ENCODE results near the gene B3GALNT2.
"Not testable (repeated sequence)": the region's sequence is repeated elsewhere in the genome, so short reads cannot be mapped to it uniquely, and the experiment has no call there.

Gene B3GALNT2

GRCh38 chr1:235503403-235504121 lies 690 bp downstream of the B3GALNT2 start:
- DNase-seq (ENCODE audit: low read depth in 2 of 2), result peak in 1 of 2 donors; percentile 17

GRCh38 chr1:235502601-235503402 lies 1.4 kb downstream of the B3GALNT2 start:
- DNase-seq (ENCODE audit: low read depth in 2 of 2), result no peak

DNA sequence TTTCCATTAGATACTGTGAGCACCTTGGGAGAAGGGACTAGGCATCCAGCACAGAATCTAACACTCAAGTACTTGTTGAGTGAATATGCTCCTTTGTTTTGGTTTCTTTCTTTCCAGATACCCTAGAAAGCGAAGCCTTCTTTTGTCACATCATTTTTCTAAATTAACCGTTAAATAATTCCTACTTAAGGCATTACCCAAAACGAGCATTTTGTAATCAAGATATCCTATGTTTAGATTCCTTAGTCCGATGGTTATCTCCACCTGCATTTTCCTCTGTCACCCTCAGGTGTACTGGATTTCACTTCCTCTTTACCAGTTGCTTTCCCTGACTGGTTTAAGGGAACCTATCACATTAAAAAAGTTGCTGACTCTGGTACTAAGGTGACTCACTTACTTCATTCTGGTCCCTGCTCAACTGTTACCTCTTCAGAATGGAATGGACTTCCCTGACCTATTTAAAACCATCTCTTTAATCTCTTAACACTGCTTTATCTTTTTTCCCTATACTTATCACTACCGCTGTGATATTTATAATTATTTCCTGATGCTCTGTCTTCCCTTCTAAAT lies 3.2 kb downstream of the B3GALNT2 start:
- no peak for DNase-seq (ENCODE audit: low read depth in 2 of 2)

DNA sequence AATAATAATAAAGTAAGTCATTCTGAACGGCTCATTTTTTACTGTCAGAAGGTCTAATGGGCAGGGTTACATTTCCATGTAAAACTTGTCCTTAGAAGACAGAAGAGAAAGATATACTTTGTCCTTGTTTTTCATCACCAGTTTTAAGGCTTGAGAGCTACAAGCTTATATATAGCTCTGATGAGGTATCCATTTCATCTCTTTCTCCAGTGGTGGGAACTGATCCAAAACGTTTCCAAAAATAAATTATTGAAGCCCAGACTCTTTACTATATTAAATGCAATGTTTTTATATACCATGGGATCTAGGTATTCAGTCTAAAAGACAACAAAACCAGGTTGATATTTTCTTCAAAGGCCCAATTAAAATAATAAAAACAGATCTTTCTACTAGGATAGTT lies 8.7 kb downstream of the B3GALNT2 start:
- no peak for DNase-seq (ENCODE audit: low read depth in 2 of 2)

- DNase-seq (ENCODE audit: low read depth in 2 of 2), result no peak
These were observed 9.2 kb downstream of the B3GALNT2 start for GRCh38 chr1:235495030-235495429.

GRCh38 chr1:235494531-235494930 lies 9.7 kb downstream of the B3GALNT2 start:
- no peak for DNase-seq (ENCODE audit: low read depth in 2 of 2)

GRCh38 chr1:235491644-235492043 lies 12.6 kb downstream of the B3GALNT2 start:
- no peak for DNase-seq (ENCODE audit: low read depth in 2 of 2)

DNA sequence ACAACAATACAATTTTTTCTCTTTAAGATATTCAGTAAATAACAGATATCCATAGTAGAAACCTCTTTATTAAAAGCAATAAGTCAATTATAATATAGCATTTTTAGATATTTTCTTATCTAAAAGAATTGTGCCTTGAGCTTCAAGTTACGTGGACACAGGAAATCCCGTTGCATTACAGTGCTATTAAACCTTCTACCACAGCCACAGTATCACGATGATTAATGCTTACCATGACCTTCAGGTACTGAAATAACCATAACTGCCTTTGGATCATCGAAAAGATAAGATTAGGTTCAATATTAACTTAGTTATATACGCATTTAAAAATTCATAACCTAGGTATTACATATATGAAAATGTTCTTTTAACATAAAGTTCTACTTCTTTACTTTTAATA lies 17.9 kb downstream of the B3GALNT2 start:
- no peak for DNase-seq (ENCODE audit: low read depth in 2 of 2)

DNA sequence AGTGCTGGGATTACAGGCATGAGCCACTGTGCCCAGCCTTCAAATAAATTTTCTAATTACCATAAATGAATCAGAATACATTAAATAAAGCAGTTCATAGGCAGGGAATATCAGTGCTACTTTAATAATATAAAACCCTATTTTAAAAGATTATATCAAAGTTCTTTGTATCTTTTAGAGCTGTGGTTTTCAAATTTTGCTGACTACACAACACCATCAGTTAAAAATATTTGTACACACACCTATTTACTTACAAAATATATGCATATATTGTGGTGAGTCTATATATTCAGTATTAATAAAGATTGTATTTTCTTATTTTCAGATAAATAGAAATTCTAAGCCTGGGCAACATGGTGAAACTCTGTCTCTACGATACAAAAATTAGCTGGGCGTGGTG lies 18.7 kb downstream of the B3GALNT2 start:
- no peak for DNase-seq (ENCODE audit: low read depth in 2 of 2)

- no peak for DNase-seq (ENCODE audit: low read depth in 2 of 2)
These were observed 21.2 kb downstream of the B3GALNT2 start for GRCh38 chr1:235483090-235483489.

DNA sequence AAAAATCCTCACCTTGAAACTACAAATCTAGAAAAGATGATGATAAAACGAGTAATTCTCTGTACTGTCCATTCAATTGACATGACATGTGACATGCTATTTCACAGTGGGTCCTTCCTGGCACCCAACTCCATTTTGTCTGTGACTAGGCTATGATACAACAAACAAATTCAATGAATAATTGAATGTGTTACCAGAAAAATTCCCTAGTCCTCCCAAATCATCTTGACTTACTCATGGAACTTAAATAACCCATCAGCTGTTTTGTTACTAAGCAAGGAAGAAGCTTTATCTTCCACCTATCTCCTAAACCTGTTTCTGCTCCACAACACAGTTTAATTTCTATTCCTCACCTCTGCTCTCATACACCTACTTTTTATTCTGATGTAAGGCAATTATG lies 30.4 kb downstream of the B3GALNT2 start:
- no peak for DNase-seq (ENCODE audit: low read depth in 2 of 2)

- DNase-seq (ENCODE audit: low read depth in 2 of 2), result no peak
These were observed 33.4 kb downstream of the B3GALNT2 start for GRCh38 chr1:235470741-235471439.

DNA sequence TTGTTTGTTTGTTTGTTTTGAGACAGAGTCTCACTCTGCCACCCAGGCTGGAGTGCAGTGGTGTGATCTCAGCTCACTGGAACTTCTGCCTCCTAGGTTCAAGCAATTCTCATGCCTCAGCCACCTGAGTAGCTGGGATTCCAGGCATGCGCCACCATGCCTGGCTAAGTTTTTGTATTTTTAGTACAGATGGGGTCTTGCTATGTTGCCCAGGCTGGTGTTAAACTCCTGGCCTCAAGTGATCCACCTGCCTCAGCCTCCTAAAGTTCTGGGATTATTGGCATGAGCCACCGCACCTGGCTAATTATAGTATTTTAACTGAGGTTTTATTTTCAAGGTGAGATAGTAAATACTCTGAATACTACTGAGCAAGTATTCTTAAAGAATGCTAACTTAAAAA lies 34.4 kb downstream of the B3GALNT2 start:
- not testable (repeated sequence) for DNase-seq (ENCODE audit: low read depth in 2 of 2)

DNA sequence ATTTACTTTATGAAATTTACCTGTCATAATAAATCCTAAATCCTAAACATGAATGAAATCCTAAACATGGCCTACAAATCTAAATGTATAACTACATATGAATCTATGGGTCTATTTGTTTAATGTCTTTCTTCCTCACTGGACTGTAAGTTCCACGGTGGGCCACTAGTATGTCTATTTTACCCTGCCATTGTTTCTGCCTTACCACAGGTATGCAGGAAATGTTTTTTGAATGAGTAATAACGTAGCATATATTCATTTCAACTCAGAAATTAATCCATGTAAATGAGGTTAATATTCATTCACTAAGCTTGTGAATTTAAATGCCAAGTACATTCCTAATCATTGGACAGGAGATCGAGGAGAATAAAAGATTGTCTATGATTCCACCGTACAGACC lies 35.3 kb downstream of the B3GALNT2 start:
- no peak for DNase-seq (ENCODE audit: low read depth in 2 of 2)

DNA sequence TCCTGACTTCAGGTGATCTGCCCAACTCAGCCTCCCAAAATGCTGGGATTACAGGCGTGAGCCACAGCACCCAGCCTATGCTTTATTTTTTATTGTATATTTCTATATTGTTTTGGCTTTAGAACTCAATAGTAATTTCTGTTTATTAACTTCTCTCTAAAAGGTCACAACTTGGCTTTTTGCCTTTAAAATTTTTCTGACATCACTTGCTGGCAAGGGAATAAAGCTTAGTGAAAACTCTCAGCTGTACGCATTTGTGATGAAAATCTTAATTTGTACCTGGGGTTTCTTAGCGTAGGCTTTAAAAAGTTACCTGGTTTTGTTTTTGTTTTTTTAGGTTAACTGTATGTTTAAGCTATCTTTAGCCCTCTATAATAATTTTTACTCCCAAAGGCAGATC lies 36.2 kb downstream of the B3GALNT2 start:
- no peak for DNase-seq (ENCODE audit: low read depth in 2 of 2)

DNA sequence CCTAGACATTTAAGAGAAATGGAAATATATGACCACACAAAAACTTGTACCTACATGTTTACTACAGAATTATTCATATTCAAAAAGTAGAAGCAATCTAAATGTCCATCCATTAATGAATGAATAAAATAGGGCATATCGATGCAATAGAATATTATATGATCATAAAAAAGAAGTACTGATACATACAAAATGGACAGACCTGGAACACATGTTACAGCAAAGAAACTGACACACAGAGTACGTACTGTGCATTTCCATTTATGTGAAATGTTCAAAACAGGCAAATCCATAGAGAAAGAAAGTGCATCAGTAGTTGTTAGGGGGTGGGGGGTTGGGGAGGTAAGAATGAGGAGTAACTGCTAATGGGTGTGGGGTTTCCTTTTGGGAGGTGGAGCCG lies 39.2 kb downstream of the B3GALNT2 start:
- no peak for DNase-seq (ENCODE audit: low read depth in 2 of 2)

DNA sequence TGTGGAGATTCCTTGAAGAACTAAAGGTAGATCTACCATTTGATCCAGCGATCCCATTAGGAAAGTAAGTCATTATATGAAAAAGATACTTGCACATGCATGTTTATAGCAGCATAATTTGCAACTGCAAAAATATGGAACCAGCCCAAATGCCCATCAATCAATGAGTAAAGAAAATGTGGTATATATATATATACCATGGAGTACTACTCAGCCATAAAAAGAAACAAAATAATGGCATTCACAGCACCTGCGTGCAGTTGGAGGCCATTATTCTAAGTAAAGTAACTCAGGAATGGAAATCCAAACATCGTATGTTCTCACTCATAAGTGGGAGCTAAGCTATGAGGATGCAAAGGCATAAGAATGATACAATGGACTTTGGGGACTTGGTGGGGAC lies 41.4 kb downstream of the B3GALNT2 start:
- not testable (repeated sequence) for DNase-seq (ENCODE audit: low read depth in 2 of 2)

GRCh38 chr1:235461954-235462353 lies 42.3 kb downstream of the B3GALNT2 start:
- DNase-seq (ENCODE audit: low read depth in 2 of 2), result no peak

- no peak for DNase-seq (ENCODE audit: low read depth in 2 of 2)
These were observed 43.5 kb downstream of the B3GALNT2 start for GRCh38 chr1:235460770-235461169.

- DNase-seq (ENCODE audit: low read depth in 2 of 2), result not testable (repeated sequence)
These were observed 46.4 kb downstream of the B3GALNT2 start for GRCh38 chr1:235457856-235458255.

GRCh38 chr1:235455823-235456222 lies 48.4 kb downstream of the B3GALNT2 start:
- no peak for DNase-seq (ENCODE audit: low read depth in 2 of 2)

DNA sequence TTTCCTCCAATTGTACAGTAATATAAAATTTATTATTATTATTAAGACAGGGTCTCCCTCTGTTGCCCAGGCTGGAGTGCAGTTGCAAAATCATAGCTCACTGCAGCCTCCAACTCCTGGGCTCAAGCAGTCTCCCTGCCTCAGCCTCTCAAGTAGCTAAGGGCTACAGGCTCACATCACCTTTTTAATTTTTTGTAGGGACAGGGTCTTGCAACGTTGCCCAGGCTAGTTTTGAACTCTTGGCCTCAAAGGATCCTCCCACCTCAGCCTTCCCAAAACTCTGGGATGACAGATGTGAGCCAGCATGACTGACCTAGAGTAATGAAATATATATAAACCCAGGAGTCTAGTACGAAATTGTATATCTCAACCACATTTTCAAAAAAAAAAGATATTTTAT lies 49.2 kb downstream of the B3GALNT2 start:
- no peak for DNase-seq (ENCODE audit: low read depth in 2 of 2)

All from stimulated activated CD8-positive, alpha-beta memory T cell treated with anti-CD3 and anti-CD28 coated beads, Interleukin-2, amount 100 ng/mL, for 48 hours (primary cell).